Ascending aorta (tissue), 2 donors: ENCODE measurements around the gene PRODH2. TPM values are rescaled to one million over a fixed set of nuclear protein-coding genes. Genes with fewer than 3 reads are reported as not detected.

Experiments
- DNase-seq, 2 donors: peaks; one replicate each; pipeline ENCODE4 v3.0.0-alpha.2; 2019; ENCODE audit warnings: low spot score in 2 of 2
- H3K27ac ChIP-seq, 2 donors: fragments of 200-600 bp; sonication (generic); one replicate each; pipeline ENCODE4 v1.5.1; 2016 to 2017; ENCODE audit warnings: mild to moderate bottlenecking in 1 of 2
- H3K27me3 ChIP-seq: fragments of 200-600 bp; sonication (generic); one replicate; pipeline ENCODE4 v1.5.1; 2017
- H3K36me3 ChIP-seq, 2 donors: fragments of 200-600 bp; sonication (generic); one replicate each; pipeline ENCODE4 v1.5.1; 2016
- H3K4me1 ChIP-seq, 2 donors: fragments of 200-600 bp; sonication (generic); one replicate each; pipeline ENCODE4 v1.5.1; 2016 to 2017; ENCODE audit warnings: mild to moderate bottlenecking in 1 of 2
- H3K4me3 ChIP-seq, 2 donors: fragments of 200-600 bp; sonication (generic); one replicate each; pipeline ENCODE4 v1.5.1; 2016 to 2017; ENCODE audit warnings: mild to moderate bottlenecking in 1 of 2
- H3K9me3 ChIP-seq, 2 donors: fragments of 200-600 bp; sonication (generic); one replicate each; pipeline ENCODE4 v1.5.1; 2016
- intact Hi-C: fragments of 100-400 bp; cut with DNase I; formaldehyde crosslinking; loops from one replicate; pipeline ENCODE4 v1.15.1; 2023
- total RNA-seq: library from RNA; depleted of rRNA; stranded (reverse); fragments of >200 nt; gene quantifications from one replicate; pipeline ENCODE4 v1.1.0, GENCODE V29; 2016
- TF ChIP-seq, protein P1 (sequence below), 3 experiments: fragments of 200-600 bp in 2 of 3; fragments of 450-650 bp in 1 of 3; sonication (generic) in 2 of 3; IDR thresholded peaks; one replicate each; pipeline ENCODE4 v1.5.1; 2016 to 2019; ENCODE audit warnings: antibody characterized with exemption in 3 of 3, mild to moderate bottlenecking in 1 of 3, moderate library complexity in 1 of 3

The PRODH2 gene
- total RNA-seq, 1 donor from 2014 or later = not detected

DNA sequence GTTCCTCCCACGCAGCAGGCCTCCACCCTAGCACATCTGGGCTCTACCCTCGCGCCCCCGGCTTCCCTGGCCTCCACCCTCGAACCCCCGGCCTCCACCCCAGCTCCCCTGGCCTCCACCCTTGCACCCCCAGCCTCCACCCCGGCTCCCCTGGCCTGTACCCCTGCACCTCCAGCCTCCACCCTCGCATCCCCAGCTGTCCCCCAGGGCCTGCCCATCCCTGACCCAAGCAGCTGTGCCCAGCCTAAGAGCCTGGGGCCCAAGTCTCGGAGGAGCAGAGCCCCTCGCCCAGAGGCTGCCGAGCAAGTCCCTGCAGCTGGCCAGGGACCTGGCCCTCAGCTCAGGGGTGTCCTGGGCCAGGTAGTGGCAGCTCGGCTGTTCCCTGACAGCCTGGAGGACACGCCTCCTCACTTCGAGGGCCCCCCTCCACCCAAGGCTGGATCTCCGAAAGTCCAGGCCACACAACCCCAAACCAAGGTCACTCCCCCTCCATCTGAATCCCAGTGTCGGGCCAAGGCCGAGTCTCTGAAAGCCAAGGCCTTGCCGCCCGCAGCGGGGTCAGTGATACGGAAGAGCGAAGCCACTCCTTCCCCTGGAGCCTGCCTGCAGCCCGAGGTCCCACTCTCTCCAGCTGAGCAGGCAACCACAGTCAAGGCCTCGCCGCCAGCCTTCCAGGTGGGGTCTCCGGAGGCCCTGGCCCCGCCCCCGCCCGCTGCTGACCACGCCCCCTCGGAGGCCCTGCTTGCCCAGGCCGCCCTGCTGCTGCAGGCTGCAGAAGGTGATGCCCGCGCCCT, 45.2 kb downstream of the PRODH2 start:
- Histone ChIP-seq H3K4me1 (no peaks in the 10 kb centered on the region), H3K36me3 (peaks cover 22 to 27% of the 10 kb centered on the region in 2 donors), H3K9me3 (no peaks in the 10 kb centered on the region), H3K4me3 (no peak overlapping the region), H3K27ac (no peak overlapping the region), H3K27me3 (no peaks in the 10 kb centered on the region)
- TF ChIP-seq, protein P1, sequence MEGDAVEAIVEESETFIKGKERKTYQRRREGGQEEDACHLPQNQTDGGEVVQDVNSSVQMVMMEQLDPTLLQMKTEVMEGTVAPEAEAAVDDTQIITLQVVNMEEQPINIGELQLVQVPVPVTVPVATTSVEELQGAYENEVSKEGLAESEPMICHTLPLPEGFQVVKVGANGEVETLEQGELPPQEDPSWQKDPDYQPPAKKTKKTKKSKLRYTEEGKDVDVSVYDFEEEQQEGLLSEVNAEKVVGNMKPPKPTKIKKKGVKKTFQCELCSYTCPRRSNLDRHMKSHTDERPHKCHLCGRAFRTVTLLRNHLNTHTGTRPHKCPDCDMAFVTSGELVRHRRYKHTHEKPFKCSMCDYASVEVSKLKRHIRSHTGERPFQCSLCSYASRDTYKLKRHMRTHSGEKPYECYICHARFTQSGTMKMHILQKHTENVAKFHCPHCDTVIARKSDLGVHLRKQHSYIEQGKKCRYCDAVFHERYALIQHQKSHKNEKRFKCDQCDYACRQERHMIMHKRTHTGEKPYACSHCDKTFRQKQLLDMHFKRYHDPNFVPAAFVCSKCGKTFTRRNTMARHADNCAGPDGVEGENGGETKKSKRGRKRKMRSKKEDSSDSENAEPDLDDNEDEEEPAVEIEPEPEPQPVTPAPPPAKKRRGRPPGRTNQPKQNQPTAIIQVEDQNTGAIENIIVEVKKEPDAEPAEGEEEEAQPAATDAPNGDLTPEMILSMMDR (IDR thresholded peaks at IDR 0.05) = no peak
- intact Hi-C loops = no loop called here
- DNase-seq = no peak

DNA sequence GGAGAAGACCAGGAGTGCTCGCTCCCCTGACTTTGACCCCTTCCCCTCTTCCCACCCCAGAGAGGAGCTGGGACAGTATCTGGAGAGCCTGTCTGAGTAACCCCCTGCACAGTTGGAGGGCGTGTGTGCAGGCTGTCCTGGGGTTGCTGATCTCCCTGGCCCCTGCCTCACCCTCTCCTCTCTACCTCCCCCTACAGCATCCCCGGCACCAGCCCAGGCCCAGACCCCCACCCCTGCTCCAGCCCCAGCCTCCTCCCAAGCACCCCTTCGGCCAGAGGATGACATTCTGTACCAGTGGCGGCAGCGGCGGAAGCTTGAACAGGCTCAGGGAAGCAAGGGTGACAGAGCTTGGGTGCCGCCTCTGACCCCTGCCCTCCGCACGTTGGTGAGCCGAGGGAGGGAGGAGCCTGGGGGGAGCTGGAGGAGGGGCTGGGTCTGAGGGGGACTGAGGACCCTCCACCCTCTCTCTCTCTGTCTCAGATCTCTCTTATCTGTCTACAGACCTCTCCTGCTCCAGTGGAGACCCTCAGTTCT, 46.0 kb downstream of the PRODH2 start:
- Histone ChIP-seq H3K27me3 (no peaks in the 10 kb centered on the region), H3K4me1 (no peaks in the 10 kb centered on the region), H3K9me3 (no peaks in the 10 kb centered on the region), H3K27ac (no peak overlapping the region), H3K4me3 (no peak overlapping the region), H3K36me3 (peaks cover 29 to 32% of the 10 kb centered on the region in 2 donors)
- intact Hi-C loops = no loop called here
- no peak for DNase-seq
- TF ChIP-seq, protein P1 (IDR thresholded peaks at IDR 0.05) = no peak

DNA sequence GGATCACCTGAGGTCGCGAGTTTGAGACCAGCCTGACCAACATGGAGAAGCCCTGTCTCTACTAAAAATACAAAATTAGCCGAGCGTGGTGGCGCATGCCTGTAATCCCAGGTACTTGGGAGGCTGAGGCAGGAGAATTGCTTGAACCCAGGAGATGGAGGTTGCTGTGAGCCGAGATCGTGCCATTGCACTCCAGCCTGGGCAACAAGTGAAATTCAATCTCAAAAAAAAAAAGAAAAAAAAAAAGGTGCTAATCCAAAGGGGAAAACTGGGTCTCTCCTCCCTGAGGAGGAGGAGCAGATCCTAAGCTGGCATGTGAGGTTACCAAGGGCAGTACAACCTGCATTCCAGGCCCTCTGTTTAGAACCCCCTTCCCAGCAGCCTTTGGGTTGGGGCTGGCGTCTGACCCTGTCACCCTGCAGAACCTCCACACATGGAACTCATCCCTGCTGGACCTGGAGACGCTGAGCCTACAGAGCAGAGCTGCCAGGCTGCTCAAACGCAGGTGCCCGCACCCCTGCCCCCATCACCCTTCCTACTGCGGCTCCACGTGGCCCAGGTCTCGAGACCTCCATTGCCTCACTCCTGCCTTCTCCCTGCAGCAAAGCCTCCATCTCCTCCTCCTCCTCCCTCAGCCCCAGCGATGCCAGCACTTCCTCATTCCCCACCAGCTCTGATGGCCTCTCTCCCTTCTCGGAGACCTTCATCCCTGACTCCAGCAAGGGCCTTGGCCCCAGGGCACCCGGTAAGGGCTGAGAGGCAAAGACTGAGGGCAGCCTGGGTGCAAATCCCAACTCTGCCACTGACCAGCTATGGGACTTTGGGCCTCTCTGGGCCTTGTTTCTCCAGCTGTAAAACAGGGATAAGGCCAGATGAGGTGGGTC, 48.0 kb downstream of the PRODH2 start:
- Histone ChIP-seq H3K4me1 (no peaks in the 10 kb centered on the region), H3K27me3 (no peaks in the 10 kb centered on the region), H3K9me3 (no peaks in the 10 kb centered on the region), H3K27ac (no peak overlapping the region), H3K36me3 (peaks cover 32 to 34% of the 10 kb centered on the region in 2 donors), H3K4me3 (no peak overlapping the region)
- no peak for DNase-seq
- TF ChIP-seq, protein P1 (IDR thresholded peaks at IDR 0.05) = no peak
- intact Hi-C loops = no loop called here

- Histone ChIP-seq H3K27me3 (no peaks in the 10 kb centered on the region), H3K36me3 (peaks cover 28 to 34% of the 10 kb centered on the region in 2 donors), H3K27ac (no peak overlapping the region), H3K4me3 (no peak overlapping the region), H3K9me3 (no peaks in the 10 kb centered on the region), H3K4me1 (peaks cover 6 to 12% of the 10 kb centered on the region in 2 donors)
- TF ChIP-seq, protein P1 (IDR thresholded peaks at IDR 0.05) = no peak
- DNase-seq = no peak
- intact Hi-C loops = no loop called here
These were observed 51.8 kb downstream of the PRODH2 start for GRCh38 chr19:35760711-35761349.

DNA sequence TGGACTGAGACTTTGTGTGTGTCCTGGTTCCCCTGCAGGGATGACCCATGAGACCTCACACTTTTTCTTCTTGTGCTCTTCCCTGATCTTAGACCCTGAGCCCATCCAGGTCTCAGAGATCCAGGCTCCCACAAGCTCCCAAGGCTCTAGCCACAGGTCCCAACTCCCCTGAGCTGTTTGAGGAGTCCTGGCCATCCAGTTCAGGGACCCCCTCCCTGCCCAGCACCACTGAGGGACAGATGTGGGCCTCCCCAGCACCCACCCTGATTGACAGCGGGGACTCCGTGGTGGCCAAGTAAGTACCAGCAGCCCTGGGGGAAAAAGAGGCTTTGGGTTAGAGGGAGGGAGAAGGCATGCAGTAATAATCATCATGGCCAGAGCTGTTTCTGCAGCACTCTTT, 52.9 kb downstream of the PRODH2 start:
- Histone ChIP-seq H3K4me3 (no peak overlapping the region), H3K9me3 (no peaks in the 10 kb centered on the region), H3K27ac (no peak overlapping the region), H3K4me1 (peaks cover 7 to 24% of the 10 kb centered on the region in 2 donors), H3K27me3 (no peaks in the 10 kb centered on the region), H3K36me3 (peaks cover 19 to 25% of the 10 kb centered on the region in 2 donors)
- no peak for DNase-seq
- intact Hi-C loops = loop anchor here (5.0 kb wide), 4 partner anchors 108 to 393 kb away; partner anchors contain the start of genes APLP1, COX7A1, ETV2 and RBM42
- TF ChIP-seq, protein P1 (IDR thresholded peaks at IDR 0.05) = no peak
